ENCODE measurements around the gene OR52L1. TPM values are rescaled to one million over a fixed set of nuclear protein-coding genes. Genes with fewer than 3 reads are reported as not detected.
"Not testable (repeated sequence)": the region's sequence is repeated elsewhere in the genome, so short reads cannot be mapped to it uniquely, and the experiment has no call there.

Gene OR52L1
- total and polyA plus RNA-seq, 4 donors, result 0.18 to 0.23 TPM; not detected in 2

GRCh38 chr11:5966958-5967357 lies 19.8 kb downstream of the OR52L1 start:
- H3K9ac ChIP-seq (ENCODE audit: insufficient read depth in 1 of 2, low read length in 2 of 2), result no peak overlapping the region
- no peak for TF ChIP-seq CTCF (IDR thresholded peaks at IDR 0.05; ENCODE audit: control extremely low read depth, extremely low read depth)
- no peak overlapping the region for H3K4me3 ChIP-seq
- no peak overlapping the region for H3K27ac ChIP-seq (ENCODE audit: low read depth in 1 of 2, low read length in 1 of 2)
- WGBS, 2 donors, result 68 to 77% methylated on average over 2 of the region's 2 CpGs
- no peaks in the 10 kb centered on the region for H3K4me1 ChIP-seq (ENCODE audit: control insufficient read depth in 5 of 5, insufficient read depth in 5 of 5, low read length in 5 of 5)
- no peaks in the 10 kb centered on the region for H3K27me3 ChIP-seq (ENCODE audit: control insufficient read depth in 3 of 3, insufficient read depth in 3 of 3, low read length in 2 of 3)
- H3K36me3 ChIP-seq (ENCODE audit: control insufficient read depth in 4 of 4, insufficient read depth in 4 of 4, low read length in 4 of 4), result no peaks in the 10 kb centered on the region
- peaks cover 0 to 11% (median 5%) of the 10 kb centered on the region in 4 donors for H3K9me3 ChIP-seq (ENCODE audit: control insufficient read depth in 4 of 4, insufficient read depth in 3 of 4, low read length in 3 of 4)
- no peak for ATAC-seq (ENCODE audit: insufficient read depth, low FRiP score)
- DNase-seq, result no peak

- H3K36me3 ChIP-seq (ENCODE audit: control insufficient read depth in 4 of 4, insufficient read depth in 4 of 4, low read length in 4 of 4); H3K27me3 ChIP-seq (ENCODE audit: control insufficient read depth in 3 of 3, insufficient read depth in 3 of 3, low read length in 2 of 3); H3K4me3 ChIP-seq; H3K27ac ChIP-seq (ENCODE audit: low read depth in 1 of 2, low read length in 1 of 2); H3K9ac ChIP-seq (ENCODE audit: insufficient read depth in 1 of 2, low read length in 2 of 2); ATAC-seq (ENCODE audit: insufficient read depth, low FRiP score); DNase-seq; H3K4me1 ChIP-seq (ENCODE audit: control insufficient read depth in 5 of 5, insufficient read depth in 5 of 5, low read length in 5 of 5): not testable (repeated sequence)
- 94 to 95% methylated on average over 31 to 40 of the region's 40 CpGs for WGBS, 2 donors
- H3K9me3 ChIP-seq (ENCODE audit: control insufficient read depth in 4 of 4, insufficient read depth in 3 of 4, low read length in 3 of 4), result peaks cover 0 to 11% (median 6%) of the 10 kb centered on the region in 4 donors
Measured at GRCh38 chr11:5960704-5961320, 26.0 kb downstream of the OR52L1 start.

- 77 to 89% methylated on average over 3 of the region's 3 CpGs for WGBS, 2 donors
- H3K36me3 ChIP-seq (ENCODE audit: control insufficient read depth in 4 of 4, insufficient read depth in 4 of 4, low read length in 4 of 4), result no peaks in the 10 kb centered on the region
- H3K27ac ChIP-seq (ENCODE audit: low read depth in 1 of 2, low read length in 1 of 2), result no peak overlapping the region
- TF ChIP-seq CTCF (IDR thresholded peaks at IDR 0.05; ENCODE audit: control extremely low read depth, extremely low read depth), result no peak
- peaks cover 0 to 1% (median 0%) of the 10 kb centered on the region in 4 donors for H3K9me3 ChIP-seq (ENCODE audit: control insufficient read depth in 4 of 4, insufficient read depth in 3 of 4, low read length in 3 of 4)
- H3K9ac ChIP-seq (ENCODE audit: insufficient read depth in 1 of 2, low read length in 2 of 2), result no peak overlapping the region
- H3K27me3 ChIP-seq (ENCODE audit: control insufficient read depth in 3 of 3, insufficient read depth in 3 of 3, low read length in 2 of 3), result no peaks in the 10 kb centered on the region
- DNase-seq, result peak in 2 of 3 donors; percentile 56 to 66
- H3K4me3 ChIP-seq, result no peak overlapping the region
- no peak for ATAC-seq (ENCODE audit: insufficient read depth, low FRiP score)
- no peaks in the 10 kb centered on the region for H3K4me1 ChIP-seq (ENCODE audit: control insufficient read depth in 5 of 5, insufficient read depth in 5 of 5, low read length in 5 of 5)
Measured at GRCh38 chr11:5955586-5955985, 31.2 kb downstream of the OR52L1 start.

GRCh38 chr11:5941951-5942350 lies 44.8 kb downstream of the OR52L1 start, which contains the start of gene OR56A3:
Gene OR56A3, plus strand, starts transcription at chr11:5942251. Its CDS starts 5,096 bp downstream, at chr11:5947347.
- no peaks in the 10 kb centered on the region for H3K4me1 ChIP-seq (ENCODE audit: control insufficient read depth in 5 of 5, insufficient read depth in 5 of 5, low read length in 5 of 5)
- no peak within 1 kb of the TSS for H3K9ac ChIP-seq (ENCODE audit: insufficient read depth in 1 of 2, low read length in 2 of 2)
- 83 to 89% methylated on average over 3 of the region's 3 CpGs for WGBS, 2 donors
- H3K4me3 ChIP-seq, result no peak within 1 kb of the TSS
- H3K36me3 ChIP-seq (ENCODE audit: control insufficient read depth in 4 of 4, insufficient read depth in 4 of 4, low read length in 4 of 4), result no peaks in the 10 kb centered on the region
- H3K9me3 ChIP-seq (ENCODE audit: control insufficient read depth in 4 of 4, insufficient read depth in 3 of 4, low read length in 3 of 4), result peaks cover 0 to 7% (median under 1%) of the 10 kb centered on the region in 4 donors
- no peak within 1 kb of the TSS for H3K27ac ChIP-seq (ENCODE audit: low read depth in 1 of 2, low read length in 1 of 2)
- no peak for ATAC-seq (ENCODE audit: insufficient read depth, low FRiP score)
- DNase-seq, result no peak
- TF ChIP-seq CTCF (IDR thresholded peaks at IDR 0.05; ENCODE audit: control extremely low read depth, extremely low read depth), result no peak
- no peaks in the 10 kb centered on the region for H3K27me3 ChIP-seq (ENCODE audit: control insufficient read depth in 3 of 3, insufficient read depth in 3 of 3, low read length in 2 of 3)
